AG04450 (cell line): Measurements from ENCODE around the gene KRTAP5-4. TPM values are rescaled to one million over a fixed set of nuclear protein-coding genes. Genes with fewer than 3 reads are reported as not detected.

Source experiments
- CTCF ChIA-PET: fragments of 300-600, 350-600 bp; formaldehyde crosslinking; extraction: SDS; loops from one replicate; lab custom pipeline; 2022; ENCODE audit warnings: antibody characterized with exemption, inconsistent platforms; lab: Charles Lee
- POLR2A ChIA-PET: fragments of 350-600 bp; formaldehyde crosslinking; extraction: SDS; loops from one replicate; lab custom pipeline; 2021; ENCODE audit warnings: antibody characterized with exemption, inconsistent platforms; lab: Yijun Ruan, JAX
- DNase-seq: peaks from one replicate; pipeline ENCODE4 v3.0.0-alpha.2; 2011; ENCODE audit warnings: low read depth, low spot score
- H3K27ac ChIP-seq: one replicate; pipeline ENCODE4 v1.5.1; 2012; ENCODE audit warnings: low read depth, low read length, control low read depth
- H3K27me3 ChIP-seq: one replicate; pipeline ENCODE4 v1.6.0; 2012; ENCODE audit warnings: low read length; ENCODE audit not compliant: control insufficient read depth, insufficient read depth
- H3K4me3 ChIP-seq: 2 replicates; pipeline ENCODE4 v1.5.1; 2011; ENCODE audit warnings: mild to moderate bottlenecking, low read depth, low read length, control low read depth
- H3K9me3 ChIP-seq: 2 replicates; pipeline ENCODE4 v1.5.1; 2012; ENCODE audit warnings: low read length; ENCODE audit not compliant: control insufficient read depth, insufficient read depth
- polyA plus RNA-seq: library from polyadenylated mRNA; depleted of rRNA; stranded (reverse); fragments of >200 nt; gene quantifications from 2 replicates; pipeline ENCODE4 v1.2.3, GENCODE V29; 2011
- TF ChIP-seq, protein P1 (sequence below): IDR thresholded peaks from 2 replicates; pipeline ENCODE4 v1.5.1; 2011; ENCODE audit warnings: low read depth, low read length, control low read depth, inconsistent platforms

KRTAP5-4 gene
- polyA plus RNA-seq, 1 experiment, result not detected

DNA sequence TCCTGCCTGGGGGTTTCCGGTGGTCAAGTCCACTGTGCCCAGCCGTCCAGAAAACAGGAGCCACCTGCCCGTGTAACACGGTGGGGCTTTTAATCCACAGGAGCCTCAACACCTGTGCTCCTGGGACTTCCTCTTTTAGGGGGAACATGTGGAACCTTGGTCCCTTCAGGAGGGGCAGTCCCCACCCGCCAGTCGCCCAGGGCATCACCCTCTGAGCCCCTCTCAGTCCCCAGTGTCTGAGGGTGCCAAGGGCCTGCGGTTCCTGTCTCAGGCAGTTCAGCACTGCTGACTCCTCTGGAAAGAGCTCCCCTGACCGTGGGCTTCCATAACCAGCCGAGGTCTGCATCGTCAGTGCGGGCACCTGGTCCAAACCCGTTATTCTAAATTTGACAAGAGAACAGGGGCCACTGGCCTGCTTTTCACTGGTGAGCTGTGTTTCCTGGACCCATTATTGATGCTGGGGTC, 23.5 kb upstream of the KRTAP5-4 start:
- no peak overlapping the region for H3K4me3 ChIP-seq
- DNase-seq, result no peak
- no peak overlapping the region for H3K27ac ChIP-seq
- H3K9me3 ChIP-seq, result no peaks in the 10 kb centered on the region
- H3K27me3 ChIP-seq, result peaks cover 18% of the 10 kb centered on the region
- ChIA-PET CTCF (interaction anchor here (1.2 kb wide), 1 partner anchor 49 kb away, joined by 3 read pairs; no protein-coding TSS in a partner anchor), POLR2A (no interaction called here)
- TF ChIP-seq, protein P1, sequence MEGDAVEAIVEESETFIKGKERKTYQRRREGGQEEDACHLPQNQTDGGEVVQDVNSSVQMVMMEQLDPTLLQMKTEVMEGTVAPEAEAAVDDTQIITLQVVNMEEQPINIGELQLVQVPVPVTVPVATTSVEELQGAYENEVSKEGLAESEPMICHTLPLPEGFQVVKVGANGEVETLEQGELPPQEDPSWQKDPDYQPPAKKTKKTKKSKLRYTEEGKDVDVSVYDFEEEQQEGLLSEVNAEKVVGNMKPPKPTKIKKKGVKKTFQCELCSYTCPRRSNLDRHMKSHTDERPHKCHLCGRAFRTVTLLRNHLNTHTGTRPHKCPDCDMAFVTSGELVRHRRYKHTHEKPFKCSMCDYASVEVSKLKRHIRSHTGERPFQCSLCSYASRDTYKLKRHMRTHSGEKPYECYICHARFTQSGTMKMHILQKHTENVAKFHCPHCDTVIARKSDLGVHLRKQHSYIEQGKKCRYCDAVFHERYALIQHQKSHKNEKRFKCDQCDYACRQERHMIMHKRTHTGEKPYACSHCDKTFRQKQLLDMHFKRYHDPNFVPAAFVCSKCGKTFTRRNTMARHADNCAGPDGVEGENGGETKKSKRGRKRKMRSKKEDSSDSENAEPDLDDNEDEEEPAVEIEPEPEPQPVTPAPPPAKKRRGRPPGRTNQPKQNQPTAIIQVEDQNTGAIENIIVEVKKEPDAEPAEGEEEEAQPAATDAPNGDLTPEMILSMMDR, result no peak

DNA sequence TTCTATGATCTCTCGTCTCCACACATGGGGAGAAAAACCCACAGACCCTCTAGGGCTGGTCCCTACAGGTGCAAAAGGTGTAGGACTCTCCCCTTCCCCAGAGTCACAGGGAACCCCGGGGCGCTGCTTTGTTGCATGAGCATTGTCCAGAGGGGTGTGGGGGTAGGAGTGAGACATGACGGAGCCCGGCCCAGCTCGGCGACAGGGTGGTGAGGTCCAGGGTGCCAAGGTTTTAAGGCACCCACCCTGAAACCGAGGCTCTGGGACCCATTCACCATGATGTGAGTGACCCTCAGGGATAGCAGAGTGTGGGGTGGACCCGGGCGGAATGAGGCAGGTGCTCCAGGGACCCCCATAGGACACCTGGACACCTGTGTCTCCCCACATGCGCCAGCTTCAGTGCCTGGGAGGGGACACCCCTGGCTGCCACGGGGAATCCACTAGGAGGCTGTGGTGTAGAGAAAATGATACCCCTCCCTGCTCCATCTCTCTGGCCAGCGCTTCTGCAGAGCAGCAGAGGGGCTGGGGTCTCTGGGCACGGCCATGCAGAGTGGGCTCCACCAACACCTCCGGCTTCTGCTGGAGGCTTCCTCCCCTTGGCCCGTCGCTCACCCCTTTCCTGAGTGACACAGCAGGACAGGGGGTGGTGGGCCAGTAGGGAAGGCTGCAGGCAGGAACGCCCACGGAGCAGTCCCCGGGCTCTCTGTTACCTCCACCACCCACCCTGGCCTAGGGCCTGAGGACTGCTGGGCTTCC, 22.8 kb upstream of the KRTAP5-4 start:
- Histone ChIP-seq H3K27ac (no peak overlapping the region), H3K27me3 (peaks cover 19% of the 10 kb centered on the region), H3K9me3 (no peaks in the 10 kb centered on the region), H3K4me3 (no peak overlapping the region)
- TF ChIP-seq, protein P1, result no peak
- DNase-seq, result no peak
- POLR2A ChIA-PET, result no interaction called here
- CTCF ChIA-PET, result interaction anchor here (1.2 kb wide), 1 partner anchor 49 kb away, joined by 3 read pairs; no protein-coding TSS in a partner anchor

DNA sequence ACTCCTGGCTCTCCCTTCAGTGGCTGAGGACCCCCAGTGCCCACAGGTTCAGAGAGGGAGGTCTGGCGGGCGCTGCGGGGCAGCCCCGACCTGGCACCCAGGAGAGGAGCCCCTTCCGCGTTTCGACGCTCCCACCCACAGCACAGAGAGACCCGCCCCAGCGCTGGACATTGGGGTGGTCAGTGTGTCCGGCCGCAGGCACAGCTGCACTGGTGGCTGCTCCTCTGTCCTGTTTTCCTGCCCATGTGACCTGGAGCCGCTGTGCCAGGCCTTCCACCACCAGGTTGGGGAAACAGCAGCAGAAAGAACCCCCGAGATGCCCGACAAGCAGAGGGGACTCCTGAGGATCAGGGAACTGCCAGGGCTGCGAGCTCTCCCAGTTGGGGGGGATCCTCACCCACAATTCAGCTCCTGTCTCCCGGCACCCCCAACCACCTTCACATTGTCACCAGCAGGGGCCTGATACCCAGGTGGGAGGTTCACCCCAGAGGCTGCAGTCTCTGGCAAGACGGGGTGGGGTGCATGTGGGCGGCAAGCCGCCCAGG, 21.3 kb upstream of the KRTAP5-4 start:
- TF ChIP-seq, protein P1, result no peak
- POLR2A ChIA-PET, result no interaction called here
- Histone ChIP-seq H3K4me3 (no peak overlapping the region), H3K27me3 (peaks cover 30% of the 10 kb centered on the region), H3K27ac (no peak overlapping the region), H3K9me3 (no peaks in the 10 kb centered on the region)
- CTCF ChIA-PET, result interaction anchor here (1.4 kb wide), 2 partner anchors 9 to 11 kb away, joined by 4 to 11 read pairs; no protein-coding TSS in a partner anchor
- no peak for DNase-seq

DNA sequence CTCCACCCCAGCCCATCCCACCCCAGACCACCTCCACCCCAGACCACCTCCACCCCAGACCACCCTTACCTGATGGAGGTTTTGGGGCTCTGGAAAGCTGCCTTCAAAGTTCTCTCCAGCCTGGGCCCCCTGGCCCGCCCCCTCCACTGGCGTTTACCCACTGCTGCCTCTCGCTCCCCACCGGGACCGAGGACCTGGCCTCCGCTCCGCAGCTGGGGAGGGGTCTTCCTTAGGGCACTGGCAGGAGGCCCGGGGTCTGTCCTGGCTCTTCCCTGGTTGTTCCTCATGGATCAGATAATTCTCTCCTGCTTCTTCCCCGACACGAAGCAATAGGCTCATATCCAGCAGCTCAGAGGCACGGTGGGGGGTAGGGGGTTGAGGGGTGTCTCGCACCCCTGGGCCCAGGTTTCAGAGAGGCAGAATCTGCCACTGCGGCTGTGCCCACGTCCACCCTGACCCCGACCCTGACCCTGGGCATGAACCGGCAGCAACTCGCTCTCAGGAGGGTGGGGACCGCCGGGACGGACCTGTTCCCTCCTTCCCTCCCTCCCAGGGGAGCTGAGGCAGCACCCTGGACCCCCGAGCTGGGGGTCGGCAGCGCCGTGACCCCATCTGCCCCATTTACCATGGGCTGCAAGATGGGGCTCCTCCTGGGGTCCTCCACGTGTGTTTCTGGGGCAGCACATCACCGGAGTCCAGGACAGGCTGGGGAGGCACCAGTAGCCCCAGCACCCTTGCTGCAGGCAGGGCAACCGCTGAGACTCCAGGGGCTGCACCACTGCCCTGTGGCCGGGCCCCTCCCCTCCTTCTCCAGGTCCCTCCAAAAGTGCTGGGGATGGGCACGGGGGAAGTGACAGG, 20.6 kb upstream of the KRTAP5-4 start:
- no peak for DNase-seq
- Histone ChIP-seq H3K9me3 (no peaks in the 10 kb centered on the region), H3K4me3 (no peak overlapping the region), H3K27ac (no peak overlapping the region), H3K27me3 (peaks cover 30% of the 10 kb centered on the region)
- ChIA-PET POLR2A (no interaction called here), CTCF (interaction anchor here (1.4 to 2.2 kb wide), 3 partner anchors 10 to 11 kb away, joined by 4 to 16 read pairs (median 11); no protein-coding TSS in a partner anchor)
- TF ChIP-seq, protein P1, result no peak
